MM.1S (cell line): ENCODE measurements around the gene CNTF.

Source experiments
- DNase-seq: peaks from one replicate; pipeline ENCODE4 v3.0.0-alpha.2; 2015
- H2AFZ ChIP-seq: fragments of 300-600 bp; sonication (generic); 2 replicates; pipeline ENCODE4 v1.6.0; 2016; ENCODE audit warnings: antibody characterized with exemption, low read length
- H3F3A ChIP-seq: fragments of 300-600 bp; sonication (generic); 2 replicates; pipeline ENCODE4 v1.6.1; 2016; ENCODE audit warnings: mild to moderate bottlenecking, antibody characterized with exemption, low read length, moderate library complexity, mixed read lengths; ENCODE audit not compliant: insufficient read depth
- H3K27ac ChIP-seq: fragments of 300-600 bp; sonication (generic); 2 replicates; pipeline ENCODE4 v1.5.1; 2016; ENCODE audit warnings: mild to moderate bottlenecking, low read length
- H3K27me3 ChIP-seq: fragments of 300-600 bp; sonication (generic); replicated peaks from 2 replicates; pipeline ENCODE4 v1.6.0; 2016; ENCODE audit warnings: low read length; ENCODE audit not compliant: insufficient read depth
- H3K36me3 ChIP-seq: fragments of 300-600 bp; sonication (generic); replicated peaks from 2 replicates; pipeline ENCODE4 v1.6.1; 2016; ENCODE audit warnings: mild to moderate bottlenecking, low read length, mixed read lengths; ENCODE audit not compliant: insufficient read depth
- H3K4me1 ChIP-seq: fragments of 300-600 bp; sonication (generic); 2 replicates; pipeline ENCODE4 v1.6.1; 2016; ENCODE audit warnings: low read length, mixed read lengths
- H3K4me2 ChIP-seq: fragments of 300-600 bp; sonication (generic); 2 replicates; pipeline ENCODE4 v1.6.0; 2016; ENCODE audit warnings: low read depth, low read length
- H3K4me3 ChIP-seq: fragments of 300-600 bp; sonication (generic); 2 replicates; pipeline ENCODE4 v1.5.1; 2016; ENCODE audit warnings: low read length, mixed read lengths
- H3K79me2 ChIP-seq: fragments of 300-600 bp; sonication (generic); 2 replicates; pipeline ENCODE4 v1.6.1; 2016; ENCODE audit warnings: mixed run types, low read length, mixed read lengths
- H3K9ac ChIP-seq: fragments of 300-600 bp; sonication (generic); 2 replicates; pipeline ENCODE4 v1.6.1; 2016; ENCODE audit warnings: low read length, mixed read lengths
- H3K9me2 ChIP-seq: fragments of 300-600 bp; sonication (generic); replicated peaks from 2 replicates; pipeline ENCODE4 v1.6.1; 2016; ENCODE audit warnings: mild to moderate bottlenecking, low read length, mixed read lengths; ENCODE audit not compliant: insufficient read depth
- H3K9me3 ChIP-seq: fragments of 300-600 bp; sonication (generic); replicated peaks from 2 replicates; pipeline ENCODE4 v1.6.1; 2016; ENCODE audit warnings: mild to moderate bottlenecking, low read length, mixed read lengths; ENCODE audit not compliant: insufficient read depth
- H4K20me1 ChIP-seq: fragments of 300-600 bp; sonication (generic); 2 replicates; pipeline ENCODE4 v1.6.1; 2016; ENCODE audit warnings: mild to moderate bottlenecking, low read length, moderate library complexity, mixed read lengths; ENCODE audit not compliant: insufficient read depth
- CTCF ChIP-seq: fragments of 300-600 bp; sonication (generic); IDR thresholded peaks from 2 replicates; pipeline ENCODE4 v1.5.1; 2016; ENCODE audit warnings: antibody characterized with exemption, low read length, mixed read lengths
- EZH2 ChIP-seq: fragments of 300-600 bp; sonication (generic); optimal IDR thresholded peaks from 2 replicates; pipeline ENCODE3; 2017; ENCODE audit warnings: low read depth, mild to moderate bottlenecking, antibody characterized with exemption, low read length, mixed read lengths
- EZH2phosphoT487 ChIP-seq: fragments of 300-600 bp; sonication (generic); IDR thresholded peaks from 2 replicates; pipeline ENCODE4 v1.6.1; 2018; ENCODE audit warnings: antibody characterized with exemption, low read length

CNTF gene

DNA sequence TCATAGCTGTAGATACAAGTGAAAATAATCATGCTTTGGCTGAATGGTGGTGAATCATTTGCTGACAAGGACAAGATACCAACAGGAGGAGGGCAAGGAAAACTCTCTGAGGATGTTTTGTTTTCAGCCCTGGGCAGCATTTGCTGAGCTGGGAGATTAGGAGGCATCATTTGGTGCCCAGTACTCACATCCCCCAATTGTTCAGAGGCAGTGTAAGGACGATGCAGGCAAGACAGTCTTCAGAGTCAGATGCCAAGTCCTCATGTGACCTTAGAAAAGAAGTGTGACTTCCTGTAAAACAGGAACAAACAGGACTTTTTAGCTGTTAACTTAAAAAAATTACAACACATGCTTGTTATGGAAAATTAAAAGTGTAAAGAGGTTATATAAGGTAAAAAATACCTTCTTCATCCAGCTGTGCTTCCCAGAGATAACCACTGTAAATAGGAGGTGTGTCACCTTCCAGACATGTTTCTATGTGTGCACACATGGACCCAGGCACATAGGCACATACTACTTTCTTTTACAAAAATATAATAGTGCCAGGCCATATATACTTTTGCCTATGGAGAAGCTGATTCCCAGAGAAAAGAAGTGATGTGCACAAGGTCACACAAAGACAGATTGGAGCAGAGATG is 18.0 kb downstream of the CNTF start:
- Histone ChIP-seq H3K36me3 (no peaks in the 10 kb centered on the region), H3K4me3 (no peak overlapping the region), H3K27ac (no peak overlapping the region), H3K9me3 (no peaks in the 10 kb centered on the region), H3K4me2 (no peak overlapping the region), H3K79me2 (no peaks in the 10 kb centered on the region), H3K9me2 (no peaks in the 10 kb centered on the region), H2AFZ (peak overlapping the region; percentile 20; the same call in 1 of the 2 replicates), H3K27me3 (no peaks in the 10 kb centered on the region), H3F3A (no peaks in the 10 kb centered on the region), H3K4me1 (peaks cover 7% of the 10 kb centered on the region), H4K20me1 (no peaks in the 10 kb centered on the region), H3K9ac (no peak overlapping the region)
- TF ChIP-seq EZH2, result no peak
- TF ChIP-seq CTCF, result no peak
- no peak for TF ChIP-seq EZH2phosphoT487
- DNase-seq, result no peak

DNA sequence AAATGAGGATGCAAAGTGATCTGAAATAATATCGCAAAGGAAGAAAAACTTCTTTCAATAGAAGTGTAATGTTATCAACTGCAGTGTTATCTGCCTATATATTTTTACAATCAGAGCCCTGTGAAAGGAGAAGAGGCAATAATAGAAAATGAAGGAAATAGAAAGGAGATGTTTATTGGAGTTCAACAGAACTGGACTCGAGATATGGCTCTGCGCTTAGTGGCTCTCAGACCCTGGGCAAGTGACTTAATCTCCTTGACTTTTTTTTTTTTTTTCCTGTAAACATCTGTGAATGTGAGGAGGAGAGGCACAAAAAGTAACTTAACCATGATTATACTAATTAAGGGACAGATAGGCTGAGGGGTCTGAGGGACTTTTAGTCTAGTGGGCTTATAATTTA is 18.9 kb downstream of the CNTF start:
- Histone ChIP-seq H3K27ac (no peak overlapping the region), H3K36me3 (no peaks in the 10 kb centered on the region), H3K9me3 (no peaks in the 10 kb centered on the region), H3K9ac (no peak overlapping the region), H4K20me1 (no peaks in the 10 kb centered on the region), H3K27me3 (no peaks in the 10 kb centered on the region), H2AFZ (no peak overlapping the region), H3K4me1 (peaks cover 10% of the 10 kb centered on the region), H3K79me2 (no peaks in the 10 kb centered on the region), H3F3A (peaks cover 2% of the 10 kb centered on the region; the same call in 1 of the 2 replicates), H3K4me2 (no peak overlapping the region), H3K9me2 (no peaks in the 10 kb centered on the region), H3K4me3 (no peak overlapping the region)
- no peak for TF ChIP-seq EZH2phosphoT487
- TF ChIP-seq CTCF, result no peak
- TF ChIP-seq EZH2, result no peak
- DNase-seq, result no peak

GRCh38 chr11:58641803-58642581 is 19.5 kb downstream of the CNTF start:
- H3K4me1 ChIP-seq, result peaks cover 16% of the 10 kb centered on the region
- peaks cover 8% of the 10 kb centered on the region for H3F3A ChIP-seq
- no peaks in the 10 kb centered on the region for H3K9me3 ChIP-seq
- no peak for DNase-seq
- no peaks in the 10 kb centered on the region for H3K27me3 ChIP-seq
- H3K79me2 ChIP-seq, result no peaks in the 10 kb centered on the region
- no peaks in the 10 kb centered on the region for H3K36me3 ChIP-seq
- no peaks in the 10 kb centered on the region for H4K20me1 ChIP-seq
- no peak overlapping the region for H3K27ac ChIP-seq
- no peak overlapping the region for H2AFZ ChIP-seq
- no peak overlapping the region for H3K4me2 ChIP-seq
- no peak overlapping the region for H3K9ac ChIP-seq
- H3K4me3 ChIP-seq, result no peak overlapping the region
- TF ChIP-seq EZH2phosphoT487 (no peak), EZH2 (no peak), CTCF (no peak)
- no peaks in the 10 kb centered on the region for H3K9me2 ChIP-seq
